UCSD-AML1 (cell line): ENCODE results near the gene SHLD1.
A peak's percentile ranks its signal among the peaks of the same experiment; 100 is the strongest.
"Not testable (repeated sequence)": the region's sequence is repeated elsewhere in the genome, so short reads cannot be mapped to it uniquely, and the experiment has no call there.

Source experiments
- DNase-seq: peaks from one replicate; lab custom pipeline; 2025; ENCODE audit not compliant: unreplicated experiment; lab: John Stamatoyannopoulos, UW

Gene SHLD1, protein sequence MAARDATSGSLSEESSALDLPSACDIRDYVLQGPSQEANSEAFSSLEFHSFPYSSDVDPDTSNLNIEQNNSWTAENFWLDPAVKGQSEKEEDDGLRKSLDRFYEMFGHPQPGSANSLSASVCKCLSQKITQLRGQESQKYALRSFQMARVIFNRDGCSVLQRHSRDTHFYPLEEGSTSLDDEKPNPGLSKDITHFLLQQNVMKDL

DNA sequence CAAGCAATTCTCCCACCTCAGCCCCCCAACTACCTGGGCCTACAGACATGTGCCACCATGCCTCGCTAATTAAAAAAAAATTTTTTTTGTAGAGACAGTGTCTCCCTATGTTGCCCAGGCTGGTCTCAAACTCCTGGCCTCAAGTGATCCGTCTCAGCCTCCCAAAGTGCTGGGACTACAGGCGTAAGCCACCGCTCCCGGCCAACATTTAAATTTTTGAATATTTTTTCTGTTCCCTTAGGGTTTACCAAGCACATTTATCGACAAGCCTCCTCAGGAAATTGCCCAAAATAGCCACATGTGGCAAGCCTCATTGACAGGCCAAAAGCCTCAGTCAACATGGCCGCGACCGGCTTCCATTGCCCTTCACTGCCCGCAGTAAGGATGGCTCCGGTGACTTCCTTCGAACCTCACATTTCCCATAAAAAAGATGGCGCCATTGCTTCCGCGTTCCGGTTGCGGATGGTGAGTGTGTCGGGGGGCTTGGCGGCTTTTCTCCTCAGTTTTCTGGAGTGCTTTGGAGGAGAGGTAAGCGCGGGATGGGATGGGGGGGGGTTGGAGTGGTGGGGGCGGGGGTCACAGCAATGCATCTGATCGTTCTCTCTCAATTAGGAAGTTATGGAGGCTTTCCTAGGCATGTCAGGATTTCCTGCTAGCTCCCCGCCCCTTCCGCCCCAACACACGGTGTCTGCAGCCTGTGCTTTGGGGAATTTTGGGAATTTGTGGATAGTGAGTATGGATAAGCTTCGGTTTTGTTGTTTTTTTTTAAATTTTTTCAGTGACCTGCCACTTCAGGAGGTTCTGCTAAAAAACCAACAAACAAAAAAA lies at the start of gene SHLD1:
TSS of gene SHLD1 (plus strand) at position 450 of the 828 bp plus-strand sequence. CDS start 22,465 bp downstream, outside the sequence.
- peak; percentile 83 for DNase-seq

DNA sequence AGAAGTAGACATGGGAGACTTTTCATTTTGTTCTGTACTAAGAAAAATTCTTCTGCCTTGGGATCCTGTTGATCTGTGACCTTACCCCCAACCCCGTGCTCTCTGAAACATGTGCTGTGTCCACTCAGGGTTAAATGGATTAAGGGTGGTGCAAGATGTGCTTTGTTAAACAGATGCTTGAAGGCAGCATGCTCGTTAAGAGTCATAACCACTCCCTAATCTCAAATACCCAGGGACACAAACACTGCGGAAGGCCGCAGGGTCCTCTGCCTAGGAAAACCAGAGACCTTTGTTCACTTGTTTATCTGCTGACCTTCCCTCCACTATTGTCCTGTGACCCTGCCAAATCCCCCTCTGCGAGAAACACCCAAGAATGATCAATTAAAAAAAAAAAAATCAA lies 47.9 kb upstream of the SHLD1 start:
- not testable (repeated sequence) for DNase-seq

DNA sequence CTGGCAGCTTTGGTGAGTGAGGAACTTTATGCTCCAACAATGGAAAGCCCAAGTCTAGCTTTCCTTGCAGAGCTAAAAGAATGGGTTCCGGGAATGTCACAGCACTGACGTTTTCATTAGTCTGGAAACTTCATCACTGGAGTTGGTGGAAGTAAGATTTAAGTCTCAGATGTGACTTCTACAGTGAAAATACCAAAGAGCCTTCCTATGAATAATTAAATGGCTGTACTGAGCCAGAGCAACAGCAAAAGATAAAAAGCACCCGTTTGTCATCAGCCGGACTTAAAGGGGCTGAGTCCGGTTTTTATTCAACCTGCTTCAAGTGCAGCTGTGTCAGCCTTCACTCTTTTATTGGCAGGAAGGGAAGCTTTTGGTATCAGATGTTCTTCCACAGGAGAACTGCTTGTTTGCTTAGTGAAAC lies 46.5 kb upstream of the SHLD1 start:
- no peak for DNase-seq

DNA sequence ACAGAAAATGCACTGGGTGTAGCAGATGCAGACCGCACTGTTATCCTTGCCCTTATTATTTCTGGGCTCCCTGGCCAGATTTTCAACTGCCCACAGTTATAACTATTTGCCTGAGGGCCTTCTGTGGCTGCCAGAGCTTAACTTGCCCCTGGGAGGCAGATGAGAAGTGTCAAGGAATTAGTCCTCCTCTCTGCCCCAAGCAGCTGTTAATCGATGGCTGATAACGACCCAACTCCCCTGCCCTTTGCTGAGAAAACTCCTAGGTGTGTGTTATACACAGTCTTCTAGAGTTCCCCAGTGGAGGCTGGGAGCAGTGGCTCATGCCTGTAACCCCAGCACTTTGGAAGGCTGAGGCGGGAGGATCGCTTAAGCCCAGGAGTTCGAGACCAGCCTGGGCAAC lies 44.4 kb upstream of the SHLD1 start:
- no peak for DNase-seq

DNA sequence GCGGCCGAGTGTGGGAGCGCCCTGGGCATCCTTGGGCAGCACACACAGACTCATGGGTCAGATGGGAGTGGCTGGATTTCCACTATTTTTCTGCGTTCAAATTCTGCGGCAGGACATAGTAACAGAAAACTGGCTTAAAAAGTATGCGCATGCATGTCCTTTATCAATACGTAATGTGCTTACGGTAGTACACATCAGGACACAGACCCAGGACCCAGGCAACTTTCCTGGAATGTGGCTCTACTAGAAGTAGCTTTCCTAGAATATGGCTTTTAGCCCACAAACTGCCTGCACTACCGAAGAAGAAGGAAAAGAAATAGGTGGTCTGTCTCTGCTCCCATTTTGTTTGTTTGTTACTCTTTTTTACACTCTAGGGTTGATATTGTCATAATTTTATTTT lies 43.4 kb upstream of the SHLD1 start:
- no peak for DNase-seq

- no peak for DNase-seq
These were observed 39.6 kb upstream of the SHLD1 start for GRCh38 chr20:5710551-5710950.

DNA sequence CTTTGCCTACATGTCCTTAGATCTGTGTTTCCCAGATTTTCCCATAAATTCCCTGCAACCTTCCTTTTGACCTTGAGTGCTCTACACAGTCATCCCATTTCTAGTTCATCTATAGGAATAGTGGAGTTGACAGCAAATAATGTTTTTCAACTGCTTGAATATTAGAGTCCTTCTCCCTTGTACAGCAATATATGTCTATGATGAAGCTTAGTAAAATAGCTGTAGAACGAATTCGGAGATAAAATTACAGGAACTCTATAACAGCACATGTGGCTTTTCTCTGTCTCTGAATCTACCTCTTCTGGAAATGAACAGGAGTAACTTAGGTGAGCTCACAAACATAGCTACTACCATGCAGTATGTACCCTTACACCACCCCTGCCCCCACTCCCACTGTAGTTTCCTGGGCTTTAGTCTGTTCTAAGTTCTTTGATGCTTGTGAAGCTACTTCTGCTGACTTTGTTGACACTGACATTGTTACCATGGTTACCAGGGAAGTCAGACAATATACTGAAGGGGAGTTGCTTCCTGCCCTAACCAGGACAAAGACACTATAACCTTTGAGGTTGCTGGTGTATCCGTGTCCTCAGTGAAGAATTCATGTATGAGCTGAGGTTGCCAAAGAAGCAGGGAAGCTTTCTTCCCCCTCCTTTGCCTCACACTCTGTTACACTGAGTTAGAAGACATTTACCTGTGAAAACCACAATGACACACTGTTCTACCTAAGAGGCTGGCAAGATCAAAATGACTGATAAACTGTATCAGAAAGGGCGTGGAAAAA lies 35.8 kb upstream of the SHLD1 start:
- DNase-seq: no peak

DNA sequence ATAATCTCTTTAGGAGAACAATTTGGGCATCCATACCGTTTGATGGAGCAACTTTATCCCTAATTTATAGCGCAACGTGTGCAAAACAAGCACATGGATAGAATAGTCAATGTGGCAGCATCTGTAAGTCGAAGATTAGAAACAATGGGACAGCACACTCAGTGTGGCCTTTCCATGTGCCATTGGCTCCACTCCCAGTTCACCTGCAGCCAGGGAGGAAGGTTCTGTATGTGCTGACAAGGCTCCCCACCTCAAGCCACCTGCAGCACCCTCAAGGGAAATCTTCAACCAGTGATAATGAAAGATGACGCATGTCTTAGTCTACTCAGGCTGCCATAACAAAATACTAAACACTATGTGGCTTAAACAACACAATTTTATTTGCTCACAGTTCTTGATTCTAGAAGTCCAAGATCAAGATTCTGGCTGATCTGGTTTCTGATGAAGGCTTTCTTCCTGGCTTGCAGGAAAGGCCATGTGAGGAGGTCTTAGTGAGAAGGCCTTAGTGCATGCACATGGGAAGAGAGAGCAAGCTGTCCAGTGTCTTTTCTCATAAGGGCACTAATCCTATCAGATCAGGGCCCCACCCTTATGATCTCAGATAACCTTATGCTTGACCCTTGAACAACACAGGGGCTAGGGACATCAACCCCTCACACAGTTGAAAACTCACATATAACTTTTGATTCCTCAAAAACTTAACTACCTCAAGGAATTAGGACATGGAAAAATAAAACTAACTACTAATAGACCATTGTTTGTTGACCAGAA lies 34.9 kb upstream of the SHLD1 start:
- no peak for DNase-seq

- DNase-seq: no peak
These were observed 33.2 kb upstream of the SHLD1 start for GRCh38 chr20:5716953-5717352.

DNA sequence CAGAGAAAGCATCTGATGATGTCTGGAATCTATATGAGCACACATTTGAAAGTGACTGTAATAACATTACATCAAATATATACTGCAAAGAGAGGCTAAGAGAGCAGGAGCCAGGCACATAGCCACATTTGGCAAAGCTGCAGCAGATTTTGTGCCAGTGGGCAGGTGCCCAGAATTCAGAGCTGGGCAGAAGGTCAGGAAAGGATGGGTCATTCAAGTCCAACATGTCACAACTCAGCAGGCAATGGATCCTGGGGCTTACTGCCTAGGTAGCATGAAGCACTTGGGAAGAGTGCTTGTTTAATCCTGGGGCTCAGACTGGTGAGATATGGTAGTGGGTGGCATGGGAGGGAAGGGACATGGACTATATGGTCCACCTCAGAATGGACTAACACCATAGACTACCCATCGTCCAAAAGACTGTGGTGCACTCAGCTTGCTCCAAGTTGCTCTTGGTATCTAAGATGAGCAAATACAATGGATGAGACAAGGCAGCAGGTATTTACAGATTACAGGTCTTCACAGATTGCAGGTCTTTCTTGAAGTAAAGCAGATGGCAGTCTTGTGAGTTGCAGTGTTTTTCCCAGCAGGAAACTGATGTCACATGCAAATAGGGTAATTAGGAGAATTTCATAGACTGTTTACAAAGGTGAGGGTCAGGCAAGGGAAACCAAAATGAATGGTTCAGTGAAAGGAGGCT lies 31.2 kb upstream of the SHLD1 start:
- no peak for DNase-seq

DNA sequence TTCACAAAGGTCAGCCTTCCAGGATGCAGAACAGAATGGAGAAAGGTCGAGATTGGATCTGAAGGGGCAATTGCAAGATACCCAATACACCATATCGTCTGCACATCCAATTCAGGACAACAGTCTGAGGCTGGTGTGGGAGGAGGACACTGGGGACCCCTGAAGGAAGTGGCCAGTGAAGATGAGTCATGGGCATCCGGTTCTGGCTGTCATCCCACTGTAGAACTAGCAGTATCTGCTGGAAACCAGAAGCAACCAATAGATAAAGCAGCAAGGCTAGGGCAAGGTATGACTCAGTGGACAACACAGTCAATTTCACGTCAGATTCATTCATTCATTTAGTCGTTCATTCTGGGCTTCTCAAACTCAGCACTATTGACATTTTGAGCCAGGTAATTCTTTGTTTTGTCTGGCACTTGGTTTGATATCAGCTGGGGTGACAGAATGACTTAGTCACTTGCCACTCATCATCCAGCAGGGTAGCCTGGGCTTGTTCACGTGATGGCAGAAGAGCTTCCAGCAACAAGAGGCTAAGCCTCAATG lies 30.3 kb upstream of the SHLD1 start:
- no peak for DNase-seq

DNA sequence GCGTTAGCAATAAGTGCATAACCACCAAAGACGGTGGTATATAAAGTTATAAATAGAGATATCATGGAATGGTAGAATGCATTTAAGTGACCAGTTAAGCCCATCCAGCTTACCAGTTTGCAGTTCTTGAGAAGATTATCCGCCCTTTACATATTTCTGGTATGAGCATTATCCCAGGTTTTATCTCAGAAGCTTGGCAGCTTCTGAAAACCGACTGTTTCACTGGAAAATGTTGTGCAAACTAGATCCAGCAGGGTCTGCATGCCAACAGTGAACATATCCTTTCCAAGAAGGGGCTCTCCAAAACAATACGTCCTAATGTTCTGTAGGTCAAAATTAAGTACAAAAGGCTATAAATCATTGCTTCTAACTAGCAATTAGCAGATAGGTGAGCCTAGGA lies 29.5 kb upstream of the SHLD1 start:
- no peak for DNase-seq

DNA sequence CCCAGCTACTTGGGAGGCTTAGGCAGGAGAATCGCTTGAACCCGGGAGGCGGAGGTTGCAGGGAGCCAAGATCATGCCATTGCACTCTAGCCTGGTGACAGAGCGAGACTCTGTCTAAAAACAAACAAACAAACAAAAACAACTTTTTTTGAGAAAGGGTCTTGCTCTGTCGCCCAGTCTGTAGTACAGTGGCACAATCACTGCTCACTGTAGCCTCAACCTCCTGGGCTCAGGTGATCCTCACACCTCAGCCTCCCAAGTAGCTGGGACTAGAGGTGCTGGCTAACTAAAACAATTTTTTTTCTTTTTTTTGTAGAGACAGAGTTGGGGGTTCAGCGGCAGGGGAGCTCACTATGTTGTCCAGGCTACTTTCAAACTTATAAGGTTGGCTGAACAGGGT lies 28.8 kb upstream of the SHLD1 start:
- DNase-seq: not testable (repeated sequence)

DNA sequence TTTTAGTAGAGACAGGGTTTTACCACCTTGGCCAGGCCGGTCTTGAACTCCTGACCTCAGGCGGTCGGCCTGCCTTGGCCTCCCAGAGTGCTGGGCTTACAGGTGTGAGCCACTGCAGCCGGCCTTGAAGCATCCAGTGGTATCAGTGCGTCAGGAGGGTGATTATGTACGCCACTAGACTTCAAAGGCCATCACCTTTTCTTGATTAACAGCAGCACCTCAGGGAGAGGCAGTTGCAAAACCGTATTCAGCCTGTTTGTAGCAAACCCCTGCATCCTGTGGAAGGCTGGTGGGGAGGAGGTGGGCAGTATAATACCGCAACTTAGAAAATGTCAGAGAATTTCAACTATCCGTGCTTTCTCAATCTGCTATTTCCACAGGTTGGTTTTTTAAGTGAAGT lies 27.3 kb upstream of the SHLD1 start:
- DNase-seq: no peak

GRCh38 chr20:5725183-5725463 lies 25.1 kb upstream of the SHLD1 start:
- not testable (repeated sequence) for DNase-seq

DNA sequence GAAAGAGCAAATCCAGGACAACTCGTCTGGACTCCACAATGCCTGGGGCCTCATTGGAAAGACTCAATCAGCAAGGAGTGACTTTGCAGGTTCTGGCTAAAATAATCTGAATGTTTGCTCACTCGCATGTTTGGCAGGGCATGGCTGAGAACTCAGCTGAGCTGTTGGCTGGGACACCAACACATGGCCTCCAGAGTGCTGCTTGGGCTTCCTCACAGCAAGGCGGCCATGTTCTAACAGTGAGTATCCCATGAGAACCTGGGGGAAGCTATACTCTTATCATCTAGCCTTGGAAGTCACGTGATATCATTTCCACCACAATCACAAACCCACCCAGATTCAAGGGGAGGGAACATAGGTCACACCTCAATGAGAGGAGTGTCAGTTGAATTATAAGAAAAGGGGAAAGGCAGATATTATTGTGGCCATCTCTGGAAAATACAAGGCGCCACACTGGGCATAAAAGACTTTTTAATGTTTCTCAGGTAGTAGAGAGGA lies 23.1 kb upstream of the SHLD1 start:
- no peak for DNase-seq

GRCh38 chr20:5729348-5729747 lies 20.9 kb upstream of the SHLD1 start:
- DNase-seq: no peak

DNA sequence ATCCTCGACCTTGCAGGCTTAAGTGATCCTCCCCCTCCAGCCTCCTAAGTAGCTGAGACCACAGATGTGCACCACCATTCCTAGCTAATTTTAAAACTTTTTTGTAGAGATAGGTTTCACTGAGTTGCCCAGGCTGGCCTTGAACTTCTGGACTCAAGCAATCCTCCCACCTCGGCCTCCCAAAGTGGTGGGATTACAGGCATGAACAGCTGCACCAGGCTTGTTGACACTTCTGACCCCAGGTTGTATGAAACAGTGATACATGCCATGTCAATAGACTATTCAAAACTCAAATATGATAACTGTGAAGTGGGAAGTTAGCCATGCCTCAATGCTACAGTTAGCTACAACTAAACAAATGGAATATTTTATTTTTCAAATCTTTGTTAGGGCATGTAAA lies 20.1 kb upstream of the SHLD1 start:
- no peak for DNase-seq

DNA sequence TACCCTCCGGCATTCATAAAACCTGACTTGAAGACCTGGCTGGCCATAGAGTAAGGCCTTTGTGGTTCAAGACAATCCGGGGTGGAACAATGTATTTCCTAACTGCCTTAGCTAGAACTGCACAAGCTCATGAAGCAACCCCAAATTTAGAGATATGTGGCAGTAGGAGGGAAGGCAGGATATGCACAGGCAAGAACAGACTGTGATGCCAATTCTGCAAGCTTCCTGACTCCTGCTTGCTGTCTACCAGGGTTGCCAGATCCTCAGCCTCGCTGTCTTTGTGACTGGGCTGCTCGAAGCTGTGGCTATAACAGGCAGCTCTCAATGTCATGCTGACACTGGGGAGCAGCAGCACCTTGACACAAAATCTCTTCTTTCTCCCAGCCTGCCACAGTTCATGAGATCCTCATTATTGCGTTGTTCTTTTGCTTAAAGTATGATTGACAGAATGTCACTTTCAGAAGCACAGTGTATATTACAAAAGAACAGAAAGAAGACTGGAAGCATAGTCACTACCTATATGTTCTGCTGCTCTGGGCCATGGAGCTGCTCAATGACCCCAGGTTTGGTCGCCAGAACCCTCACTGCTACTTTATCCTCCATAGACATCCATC lies 18.3 kb upstream of the SHLD1 start:
- no peak for DNase-seq

- no peak for DNase-seq
These were observed 15.6 kb upstream of the SHLD1 start for GRCh38 chr20:5734602-5735001.
